Gastroesophageal sphincter (tissue), 3 donors: Measurements from ENCODE around the gene MEG3.

ENCODE experiments used
- EP300 ChIP-seq: sonication (generic); formaldehyde crosslinking; IDR thresholded peaks from one replicate; pipeline ENCODE4 v1.6.1; 2017; ENCODE audit warnings: antibody characterized with exemption, mild to moderate bottlenecking
- POLR2A ChIP-seq, 2 donors: fragments of 450-650 bp; IDR thresholded peaks; one replicate each; pipeline ENCODE4 v1.6.1; 2017; ENCODE audit warnings: antibody characterized with exemption in 2 of 2, mild to moderate bottlenecking in 2 of 2, moderate library complexity in 1 of 2
- POLR2AphosphoS5 ChIP-seq: sonication (generic); formaldehyde crosslinking; IDR thresholded peaks from one replicate; pipeline ENCODE4 v1.6.1; 2017; ENCODE audit warnings: antibody characterized with exemption
- TF ChIP-seq, protein P1 (sequence below), 4 experiments: fragments of 200-600 bp in 2 of 4; fragments of 450-650 bp in 2 of 4; sonication (generic) in 1 of 4; IDR thresholded peaks; one replicate each; pipeline ENCODE4 v1.5.1; 2017 to 2019; ENCODE audit warnings: antibody characterized with exemption in 4 of 4, mild to moderate bottlenecking in 2 of 4, moderate library complexity in 2 of 4

DNA sequence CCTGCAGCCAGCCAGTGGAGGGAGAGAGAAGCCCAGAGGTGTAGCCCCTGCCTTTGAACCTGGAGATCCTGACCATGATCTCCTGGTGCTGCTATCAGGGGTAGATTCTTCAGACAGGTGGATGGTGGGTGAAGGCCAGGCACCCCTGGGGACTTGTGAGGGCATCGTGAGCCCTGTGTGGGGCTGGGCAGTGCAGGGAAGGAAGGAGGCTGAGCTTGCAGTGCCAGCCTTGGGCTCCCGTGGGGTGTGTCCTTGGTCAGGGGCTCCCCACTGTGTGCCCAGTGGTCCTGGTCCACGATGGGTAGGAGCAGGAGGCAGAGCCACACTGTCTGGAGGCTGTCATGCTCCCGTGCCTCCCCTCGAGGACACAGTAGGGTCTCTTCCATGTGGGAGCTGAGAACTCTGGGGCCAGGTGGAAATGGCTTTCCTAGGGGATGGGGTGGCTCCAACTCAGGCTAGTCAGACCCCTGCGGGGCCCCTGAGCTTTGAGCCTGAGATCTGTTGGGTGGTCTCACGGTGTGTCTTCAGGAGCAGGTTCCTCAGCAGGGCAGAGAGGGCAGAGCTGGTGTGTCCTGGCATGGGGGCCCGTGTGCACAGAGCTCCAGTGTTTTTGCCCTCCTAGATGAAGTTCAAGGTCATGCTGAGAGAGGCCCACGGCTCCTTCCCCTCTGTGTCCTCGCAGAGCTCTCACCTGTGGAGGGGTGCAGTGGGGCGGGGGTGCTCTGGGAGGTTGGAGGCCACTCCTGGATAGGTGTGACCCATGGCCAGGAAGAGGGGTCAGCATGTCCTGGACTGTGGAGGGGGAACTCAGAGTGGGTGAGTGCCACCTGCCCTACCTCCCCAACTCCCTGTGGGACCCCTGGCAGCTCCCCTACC lies 52.6 kb downstream of the MEG3 start:
- TF ChIP-seq, protein P1, sequence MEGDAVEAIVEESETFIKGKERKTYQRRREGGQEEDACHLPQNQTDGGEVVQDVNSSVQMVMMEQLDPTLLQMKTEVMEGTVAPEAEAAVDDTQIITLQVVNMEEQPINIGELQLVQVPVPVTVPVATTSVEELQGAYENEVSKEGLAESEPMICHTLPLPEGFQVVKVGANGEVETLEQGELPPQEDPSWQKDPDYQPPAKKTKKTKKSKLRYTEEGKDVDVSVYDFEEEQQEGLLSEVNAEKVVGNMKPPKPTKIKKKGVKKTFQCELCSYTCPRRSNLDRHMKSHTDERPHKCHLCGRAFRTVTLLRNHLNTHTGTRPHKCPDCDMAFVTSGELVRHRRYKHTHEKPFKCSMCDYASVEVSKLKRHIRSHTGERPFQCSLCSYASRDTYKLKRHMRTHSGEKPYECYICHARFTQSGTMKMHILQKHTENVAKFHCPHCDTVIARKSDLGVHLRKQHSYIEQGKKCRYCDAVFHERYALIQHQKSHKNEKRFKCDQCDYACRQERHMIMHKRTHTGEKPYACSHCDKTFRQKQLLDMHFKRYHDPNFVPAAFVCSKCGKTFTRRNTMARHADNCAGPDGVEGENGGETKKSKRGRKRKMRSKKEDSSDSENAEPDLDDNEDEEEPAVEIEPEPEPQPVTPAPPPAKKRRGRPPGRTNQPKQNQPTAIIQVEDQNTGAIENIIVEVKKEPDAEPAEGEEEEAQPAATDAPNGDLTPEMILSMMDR (IDR thresholded peaks at IDR 0.05): no peak
- TF ChIP-seq POLR2A (IDR thresholded peaks at IDR 0.05) (no peak), EP300 (no peak), POLR2AphosphoS5 (no peak)
